VCaP (cell line): ENCODE results near the gene GATAD2A.

Source experiments
- H3K27ac ChIP-seq: fragments of 450-650 bp; 2 replicates; pipeline ENCODE4 v1.5.1; 2017
- TF ChIP-seq, protein P1 (sequence below): fragments of 450-650 bp; conservative IDR thresholded peaks from 2 replicates; pipeline ENCODE4 v1.5.1; 2017; ENCODE audit warnings: mild to moderate bottlenecking, moderate library complexity

The GATAD2A gene

DNA sequence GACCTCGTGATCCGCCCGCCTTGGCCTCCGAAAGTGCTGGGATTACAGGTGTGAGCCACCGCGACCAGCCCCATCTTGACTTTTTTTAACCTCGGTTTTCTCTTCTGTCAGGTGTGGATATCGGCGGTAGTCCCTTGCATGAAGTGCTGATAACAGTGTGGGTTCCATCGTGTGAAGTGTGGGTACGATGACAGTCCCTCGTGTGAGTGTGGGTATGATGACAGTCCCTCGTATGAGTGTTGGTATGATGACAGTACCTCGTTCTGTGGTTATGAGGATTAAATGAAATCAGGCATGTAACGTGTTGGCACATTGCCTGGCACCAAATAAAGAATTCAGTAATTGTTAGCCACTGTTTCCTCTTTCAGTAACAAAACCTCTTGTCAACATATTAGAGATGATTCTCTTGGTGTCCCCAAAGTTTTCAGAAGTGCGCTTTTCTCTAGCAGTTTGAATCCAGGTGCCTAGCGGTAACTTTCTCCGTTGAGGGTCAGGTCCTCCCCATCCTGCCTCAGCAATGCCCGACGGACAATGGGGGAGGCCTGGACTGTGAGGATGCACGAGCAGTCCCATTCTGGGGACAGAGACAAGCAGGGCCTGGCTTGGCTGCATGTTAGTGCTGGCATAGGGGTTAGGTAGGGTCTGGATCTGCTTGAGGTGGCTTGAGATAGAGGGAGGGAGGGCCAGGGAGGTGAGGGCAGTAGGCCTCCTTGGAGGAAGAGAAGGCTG lies 15.3 kb downstream of the GATAD2A start:
- H3K27ac ChIP-seq = no peak overlapping the region
- TF ChIP-seq, protein P1, sequence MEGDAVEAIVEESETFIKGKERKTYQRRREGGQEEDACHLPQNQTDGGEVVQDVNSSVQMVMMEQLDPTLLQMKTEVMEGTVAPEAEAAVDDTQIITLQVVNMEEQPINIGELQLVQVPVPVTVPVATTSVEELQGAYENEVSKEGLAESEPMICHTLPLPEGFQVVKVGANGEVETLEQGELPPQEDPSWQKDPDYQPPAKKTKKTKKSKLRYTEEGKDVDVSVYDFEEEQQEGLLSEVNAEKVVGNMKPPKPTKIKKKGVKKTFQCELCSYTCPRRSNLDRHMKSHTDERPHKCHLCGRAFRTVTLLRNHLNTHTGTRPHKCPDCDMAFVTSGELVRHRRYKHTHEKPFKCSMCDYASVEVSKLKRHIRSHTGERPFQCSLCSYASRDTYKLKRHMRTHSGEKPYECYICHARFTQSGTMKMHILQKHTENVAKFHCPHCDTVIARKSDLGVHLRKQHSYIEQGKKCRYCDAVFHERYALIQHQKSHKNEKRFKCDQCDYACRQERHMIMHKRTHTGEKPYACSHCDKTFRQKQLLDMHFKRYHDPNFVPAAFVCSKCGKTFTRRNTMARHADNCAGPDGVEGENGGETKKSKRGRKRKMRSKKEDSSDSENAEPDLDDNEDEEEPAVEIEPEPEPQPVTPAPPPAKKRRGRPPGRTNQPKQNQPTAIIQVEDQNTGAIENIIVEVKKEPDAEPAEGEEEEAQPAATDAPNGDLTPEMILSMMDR = no peak

DNA sequence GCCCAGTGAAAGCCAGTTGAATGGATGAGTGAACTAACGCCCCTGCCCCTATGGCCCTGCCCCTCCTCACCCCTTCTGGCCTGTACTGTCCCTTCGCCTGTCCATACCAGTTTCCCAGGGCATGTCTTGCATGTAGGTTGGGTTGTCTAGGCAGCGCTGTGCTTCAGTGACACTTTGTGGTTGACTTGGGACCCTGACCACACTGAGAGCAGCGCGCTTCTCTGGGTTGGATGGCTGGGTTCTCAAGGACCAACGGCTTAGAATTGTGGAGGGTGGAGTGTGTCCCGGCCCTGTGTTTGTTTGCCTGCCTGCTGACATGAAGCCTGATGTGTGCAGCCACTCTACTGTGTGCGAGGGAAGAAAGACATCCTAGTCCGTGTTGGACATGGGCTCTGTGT lies 15.8 kb downstream of the GATAD2A start:
- no peak overlapping the region for H3K27ac ChIP-seq
- TF ChIP-seq, protein P1 = no peak

DNA sequence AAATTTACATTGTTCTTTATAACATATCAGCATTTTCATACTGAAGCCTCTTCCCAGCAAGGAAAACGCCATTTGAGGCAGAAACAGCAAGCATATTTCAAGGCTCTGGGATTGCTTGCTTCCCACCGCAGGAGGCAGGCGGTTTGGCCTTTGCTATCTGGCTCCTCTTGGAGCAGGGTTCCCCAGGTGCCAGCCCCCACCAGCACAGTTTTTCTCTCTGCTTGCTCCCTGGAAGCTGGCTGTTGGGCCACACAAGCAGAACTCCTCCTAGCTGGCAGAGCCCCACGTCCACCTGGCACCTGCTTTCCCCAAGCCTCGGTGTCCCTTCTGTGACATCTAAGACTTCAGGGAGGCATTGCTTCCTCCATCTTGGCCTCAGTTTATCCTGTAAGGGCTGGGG lies 16.7 kb downstream of the GATAD2A start:
- no peak overlapping the region for H3K27ac ChIP-seq
- TF ChIP-seq, protein P1 = no peak

DNA sequence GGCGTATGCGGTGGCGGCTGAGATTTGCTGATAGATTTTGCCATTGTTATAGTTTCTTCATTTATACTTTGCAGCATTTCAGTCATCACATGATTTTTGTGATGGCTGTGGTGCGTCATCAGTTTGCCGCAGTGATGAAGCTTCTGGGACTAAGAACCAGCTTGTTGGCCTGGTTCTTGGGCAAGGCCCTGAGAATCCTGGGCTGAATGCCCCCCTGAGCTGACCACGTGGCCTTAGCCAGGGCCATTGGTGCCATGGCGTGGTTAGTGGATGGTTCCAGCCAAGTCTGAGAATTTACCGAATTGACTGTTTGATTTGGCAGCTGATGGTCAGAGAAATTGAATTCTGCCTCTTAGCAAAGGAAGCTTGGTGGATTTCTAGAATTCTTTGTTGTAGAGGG lies 17.8 kb downstream of the GATAD2A start:
- H3K27ac ChIP-seq = no peak overlapping the region
- TF ChIP-seq, protein P1 = no peak

DNA sequence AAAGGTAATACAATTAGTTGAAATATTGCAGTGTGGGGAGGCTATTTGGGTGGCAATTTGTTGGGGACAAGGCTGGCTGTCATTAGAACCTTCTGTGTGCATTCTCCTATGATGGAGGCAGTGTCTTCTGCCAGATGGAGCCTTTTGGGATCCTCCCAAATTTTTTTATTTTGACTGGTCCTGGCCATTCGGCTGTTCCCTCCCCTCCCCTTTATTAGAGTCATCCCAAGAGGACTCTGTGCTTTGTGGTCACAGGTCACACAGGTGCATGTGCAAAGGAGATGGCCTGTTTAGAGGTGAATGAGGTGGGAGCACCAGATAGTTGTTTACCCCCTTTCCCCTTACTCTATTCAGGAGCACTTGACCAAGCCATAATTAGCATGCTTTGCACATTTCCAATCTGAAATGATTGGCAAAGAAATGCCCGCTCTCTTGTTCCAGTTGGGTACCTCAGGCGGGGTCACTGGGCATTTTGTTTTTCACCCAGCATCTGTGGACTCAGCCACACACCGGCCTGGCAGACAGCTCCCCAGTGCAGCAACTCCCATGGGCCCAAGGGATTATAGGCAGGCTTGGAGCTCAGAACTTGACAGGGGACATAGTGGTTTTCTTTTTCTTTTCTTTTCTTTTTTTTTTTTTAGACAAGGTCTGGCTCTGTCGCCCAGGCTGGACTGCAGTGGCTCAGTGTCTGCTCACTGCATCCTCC lies 19.8 kb downstream of the GATAD2A start:
- TF ChIP-seq, protein P1 = no peak
- H3K27ac ChIP-seq = no peak overlapping the region

DNA sequence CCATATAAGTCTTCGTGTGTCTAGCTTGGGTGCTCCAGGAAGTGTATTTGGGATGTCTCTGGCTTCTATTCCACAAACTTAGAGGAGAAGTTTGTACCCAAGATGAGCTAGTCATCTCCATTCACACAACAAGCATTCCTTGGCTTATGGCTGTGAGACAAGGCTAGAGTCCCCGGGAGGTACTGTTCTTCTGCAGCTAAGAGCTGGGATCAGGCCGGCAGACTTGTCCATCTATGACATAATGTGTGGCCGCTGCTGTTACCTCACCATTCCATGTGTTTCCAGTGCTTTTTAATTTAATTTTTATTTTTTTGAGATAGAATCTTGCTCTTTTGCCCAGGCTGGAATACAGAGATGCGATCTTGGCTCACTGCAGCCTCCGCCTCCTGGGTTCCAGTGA lies 20.7 kb downstream of the GATAD2A start:
- no peak overlapping the region for H3K27ac ChIP-seq
- TF ChIP-seq, protein P1 = no peak

DNA sequence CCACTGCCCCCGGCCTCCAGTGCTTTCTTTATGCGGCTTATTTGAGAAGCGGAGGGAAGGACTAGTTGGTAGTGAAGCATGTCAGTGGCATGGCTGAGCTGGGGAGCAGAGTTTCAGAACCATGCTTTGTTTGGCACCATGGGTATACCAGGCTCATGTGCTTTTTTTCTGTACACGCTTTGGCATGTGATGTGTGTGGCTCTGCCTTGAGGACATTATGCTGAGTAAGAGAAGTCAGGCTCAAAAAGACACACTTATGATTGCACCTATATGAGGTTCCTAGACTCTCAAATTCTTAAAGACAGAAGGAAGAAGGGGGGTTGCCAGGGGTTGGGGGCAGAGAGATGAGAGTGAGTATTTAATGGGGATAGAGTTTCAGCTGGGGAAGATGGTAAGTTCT lies 21.3 kb downstream of the GATAD2A start:
- H3K27ac ChIP-seq = no peak overlapping the region

More for the DNA sequence above, 21.3 kb downstream of the GATAD2A start:
- TF ChIP-seq, protein P1 = no peak
